Stimulated activated naive CD8-positive, alpha-beta T cell treated with anti-CD3 and anti-CD28 coated beads, Interleukin-15, Interleukin-2, amounts not matched to agents 100 ng/mL and 50 ng/mL, for 24 hours (primary cell): Measurements from ENCODE around the gene DPEP3.

Experiments used
- H3K27ac Mint-ChIP-seq: one replicate; pipeline ENCODE4 v1.8.0; 2021; ENCODE audit warnings: mild to moderate bottlenecking, mixed read lengths
- H3K27me3 Mint-ChIP-seq: one replicate; pipeline ENCODE4 v1.8.0; 2021; ENCODE audit warnings: mixed read lengths
- H3K36me3 Mint-ChIP-seq: one replicate; pipeline ENCODE4 v1.8.0; 2021; ENCODE audit warnings: low read depth, mixed read lengths
- H3K4me1 Mint-ChIP-seq: one replicate; pipeline ENCODE4 v1.8.0; 2021; ENCODE audit warnings: low read depth, mixed read lengths
- H3K4me3 Mint-ChIP-seq: one replicate; pipeline ENCODE4 v1.8.0; 2021; ENCODE audit warnings: mild to moderate bottlenecking, mixed read lengths
- H3K9me3 Mint-ChIP-seq: one replicate; pipeline ENCODE4 v1.8.0; 2021; ENCODE audit warnings: mixed read lengths

Gene DPEP3

DNA sequence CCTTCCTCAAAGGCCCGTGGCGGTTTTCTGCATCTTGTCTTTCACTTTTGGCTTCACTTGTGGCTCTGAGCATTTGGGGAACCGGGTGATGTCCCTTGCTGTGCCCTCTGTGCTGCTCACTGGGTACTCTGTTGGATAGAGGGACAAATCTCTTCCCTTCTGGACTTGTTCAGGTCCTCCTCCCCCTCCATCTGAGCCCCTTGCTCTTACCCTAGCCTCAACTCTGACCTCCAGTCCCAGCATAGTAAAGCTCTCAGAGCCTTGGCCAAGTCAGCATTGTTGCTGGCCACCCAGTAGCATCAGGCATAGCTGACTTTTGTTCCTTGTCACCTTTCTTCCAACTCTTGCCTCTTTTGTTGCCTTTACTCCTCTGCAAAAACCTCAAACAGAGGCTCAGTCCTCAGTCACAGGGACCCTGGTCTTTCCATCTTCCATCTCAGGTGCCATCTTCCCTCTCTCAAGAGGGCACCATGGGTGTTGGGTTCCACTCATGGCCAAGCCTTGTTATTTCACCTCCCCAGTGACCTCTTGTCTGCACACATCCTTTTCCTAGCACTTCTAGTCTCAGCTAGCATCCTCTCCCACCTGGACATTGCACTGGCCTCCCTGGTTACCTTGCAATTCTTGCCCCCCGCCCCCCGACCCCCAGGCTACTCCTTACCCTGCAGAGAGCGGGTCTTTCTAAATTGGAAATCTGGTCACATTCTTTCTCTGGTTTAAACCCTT, 43.3 kb downstream of the DPEP3 start:
- no peaks in the 10 kb centered on the region for H3K27me3 Mint-ChIP-seq
- peak overlapping the region; percentile 98 for H3K4me3 Mint-ChIP-seq
- H3K27ac Mint-ChIP-seq, result peak overlapping the region; percentile 100
- H3K36me3 Mint-ChIP-seq, result peaks cover 38% of the 10 kb centered on the region
- H3K4me1 Mint-ChIP-seq, result peaks cover 51% of the 10 kb centered on the region
- no peaks in the 10 kb centered on the region for H3K9me3 Mint-ChIP-seq

DNA sequence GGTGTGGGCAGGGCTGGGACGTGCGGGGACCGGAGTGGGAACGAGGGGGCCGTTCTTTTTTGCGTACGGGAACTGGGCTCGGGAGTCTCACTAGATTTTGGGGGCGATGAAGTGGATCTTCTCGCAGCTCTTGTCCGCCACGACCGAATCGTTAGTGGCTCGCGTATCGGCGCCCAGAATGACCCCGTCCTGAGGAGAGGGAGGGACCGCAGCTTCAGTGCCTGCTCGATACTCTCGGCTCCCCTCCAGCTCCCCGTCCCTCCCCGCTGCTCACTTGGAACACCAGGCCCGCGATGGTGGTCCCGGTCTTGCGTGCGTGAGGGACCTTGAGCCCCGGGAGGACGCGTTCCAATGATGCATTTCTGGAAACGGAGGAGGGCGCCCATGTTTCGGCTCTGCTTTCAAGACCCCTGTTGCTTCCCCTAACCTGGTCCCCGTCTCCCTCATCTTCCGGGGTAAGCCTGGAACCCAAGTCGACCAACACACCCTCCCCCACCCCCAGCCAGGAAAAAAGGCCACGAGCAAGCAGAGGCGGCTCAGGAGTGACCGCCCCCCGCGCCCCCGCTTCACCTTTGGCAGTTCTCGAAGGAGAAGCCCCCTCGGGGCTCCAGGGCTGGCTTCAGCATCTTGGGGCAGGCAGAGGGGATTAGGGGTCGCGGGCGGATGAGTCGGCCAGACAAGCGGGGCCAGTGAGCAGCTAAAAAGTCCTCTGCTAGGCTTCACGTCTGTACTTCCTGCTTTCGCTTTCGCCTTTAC, 44.0 kb downstream of the DPEP3 start, which contains the start of gene PSMB10:
Gene PSMB10 (minus strand): TSS at position 727 of the 756 bp plus-strand sequence. CDS start 101 bp downstream, at position 626.
- Mint-ChIP-seq H3K4me1 (peaks cover 45% of the 10 kb centered on the region), H3K27ac (peak within 1 kb of the TSS; percentile 100), H3K36me3 (peaks cover 38% of the 10 kb centered on the region), H3K27me3 (no peaks in the 10 kb centered on the region), H3K4me3 (peak within 1 kb of the TSS; percentile 98), H3K9me3 (no peaks in the 10 kb centered on the region)

DNA sequence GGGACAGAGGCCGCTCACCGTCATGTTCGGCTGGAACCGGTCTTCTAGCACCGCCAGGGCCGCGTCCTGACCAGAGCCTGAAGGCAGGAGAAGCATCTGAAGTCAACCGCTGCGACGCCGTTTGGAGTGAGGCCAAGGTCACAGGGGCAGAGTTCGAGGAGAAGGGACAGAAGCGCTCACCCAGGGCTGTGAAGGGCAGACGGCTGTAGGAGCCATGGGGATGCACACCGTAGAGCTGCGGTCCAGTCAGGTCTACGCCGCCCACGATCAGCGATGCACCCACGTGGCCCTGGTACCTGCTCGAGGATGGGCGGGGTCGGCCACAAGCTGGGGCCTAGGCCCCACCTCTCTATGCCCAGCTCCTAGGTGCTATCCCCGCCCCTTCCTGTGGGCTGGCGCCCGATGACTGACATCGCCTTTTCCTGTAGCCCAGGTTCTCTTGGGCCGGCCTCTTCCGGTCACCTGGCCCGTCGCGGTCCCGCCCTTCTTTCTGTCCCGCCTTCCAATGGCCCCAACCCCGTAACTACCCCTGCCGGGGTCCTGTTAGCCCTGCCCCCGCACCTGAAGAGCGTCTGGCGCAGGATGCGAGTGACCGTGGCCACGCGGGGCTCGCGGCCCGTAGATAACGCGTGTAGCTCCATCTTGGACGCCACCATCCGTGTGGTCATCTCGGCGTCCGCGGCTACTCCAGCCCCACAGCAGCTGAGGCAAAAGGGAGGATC, 44.7 kb downstream of the DPEP3 start:
- Mint-ChIP-seq H3K4me3 (peak overlapping the region; percentile 98), H3K9me3 (no peaks in the 10 kb centered on the region), H3K36me3 (peaks cover 38% of the 10 kb centered on the region), H3K4me1 (peaks cover 44% of the 10 kb centered on the region), H3K27ac (peak overlapping the region; percentile 100), H3K27me3 (no peaks in the 10 kb centered on the region)

DNA sequence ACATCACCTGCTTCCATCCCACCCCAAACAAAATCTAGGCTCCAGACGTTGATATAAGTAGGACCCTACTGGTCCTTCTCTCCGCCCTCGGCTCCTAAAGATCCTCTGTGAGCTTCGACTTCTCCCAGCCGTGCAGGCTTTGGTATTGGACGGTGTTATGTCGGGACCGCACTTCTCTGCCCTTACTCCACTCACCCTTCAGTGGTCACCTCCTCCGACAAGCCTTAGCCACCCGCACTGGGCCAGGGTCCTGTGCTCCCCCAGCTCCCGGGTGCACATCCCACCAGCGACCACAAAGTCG, 45.2 kb downstream of the DPEP3 start:
- Mint-ChIP-seq H3K9me3 (no peaks in the 10 kb centered on the region), H3K4me3 (peak overlapping the region; percentile 98), H3K4me1 (peaks cover 39% of the 10 kb centered on the region), H3K27me3 (no peaks in the 10 kb centered on the region), H3K27ac (peak overlapping the region; percentile 100), H3K36me3 (peaks cover 41% of the 10 kb centered on the region)

DNA sequence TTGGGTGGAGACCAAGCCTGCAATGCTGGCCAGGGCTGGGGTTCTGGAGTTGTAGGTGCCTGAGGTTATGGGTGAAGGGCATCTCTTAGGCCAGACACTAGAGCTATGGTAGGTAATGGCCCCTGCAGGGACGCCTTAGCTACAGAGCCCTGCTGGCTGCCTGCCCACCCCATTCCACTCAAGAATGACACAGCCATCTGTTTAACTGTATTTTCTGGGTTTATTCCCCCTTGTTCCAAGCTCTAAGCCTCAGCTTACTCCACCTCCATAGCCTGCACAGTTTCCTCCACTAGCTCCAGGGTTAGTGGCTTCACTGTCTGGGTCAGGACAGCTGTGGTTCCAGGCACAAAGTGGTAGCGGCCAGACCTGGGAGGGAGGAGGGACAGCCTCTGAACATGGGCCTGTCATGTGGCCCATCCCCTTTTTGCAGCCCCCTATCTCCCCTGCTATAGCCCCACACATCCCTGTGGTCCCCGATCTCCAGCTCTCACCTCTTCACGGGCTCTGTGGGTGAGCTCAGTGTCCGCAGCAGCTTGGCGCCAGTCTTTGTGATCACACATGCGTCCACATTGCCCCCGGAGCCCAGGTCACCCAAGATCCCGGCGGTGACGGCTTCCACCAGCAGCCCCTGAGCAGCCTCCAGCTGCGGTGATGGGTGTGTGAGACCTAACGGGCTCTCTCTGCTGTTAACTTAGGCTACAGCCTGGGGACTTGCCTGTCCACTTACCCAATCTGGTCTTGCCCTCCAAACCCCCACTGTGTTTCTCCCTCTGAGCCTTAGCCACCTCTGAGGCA, 45.8 kb downstream of the DPEP3 start:
- no peaks in the 10 kb centered on the region for H3K9me3 Mint-ChIP-seq
- peak overlapping the region; percentile 100 for H3K27ac Mint-ChIP-seq
- H3K36me3 Mint-ChIP-seq, result peaks cover 41% of the 10 kb centered on the region
- H3K4me1 Mint-ChIP-seq, result peaks cover 33% of the 10 kb centered on the region
- peak overlapping the region; percentile 98 for H3K4me3 Mint-ChIP-seq
- H3K27me3 Mint-ChIP-seq, result no peaks in the 10 kb centered on the region

DNA sequence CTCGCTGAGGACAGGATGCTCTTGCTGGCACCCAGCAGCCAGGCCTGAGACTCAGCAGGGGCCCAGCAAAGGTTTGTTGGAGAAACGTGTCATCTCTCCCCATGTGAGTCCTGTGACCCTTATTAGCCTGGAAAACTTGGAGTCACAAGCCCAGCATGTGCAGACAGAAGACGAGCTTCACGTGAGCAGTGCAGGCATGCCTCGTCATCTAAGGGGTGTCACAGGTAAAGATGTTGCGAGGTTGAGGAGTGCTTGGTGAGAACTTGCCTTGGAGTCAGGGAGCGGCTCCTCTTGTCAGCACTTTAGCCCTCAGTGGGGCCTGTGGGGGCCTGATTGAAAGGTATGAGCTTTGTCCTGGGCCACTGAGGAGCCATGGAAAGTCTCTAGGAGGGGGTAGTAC, 46.5 kb downstream of the DPEP3 start:
- H3K27ac Mint-ChIP-seq, result peak overlapping the region; percentile 100
- H3K9me3 Mint-ChIP-seq, result no peaks in the 10 kb centered on the region
- peaks cover 41% of the 10 kb centered on the region for H3K36me3 Mint-ChIP-seq
- H3K27me3 Mint-ChIP-seq, result no peaks in the 10 kb centered on the region
- H3K4me3 Mint-ChIP-seq, result peak overlapping the region; percentile 98
- peaks cover 26% of the 10 kb centered on the region for H3K4me1 Mint-ChIP-seq

DNA sequence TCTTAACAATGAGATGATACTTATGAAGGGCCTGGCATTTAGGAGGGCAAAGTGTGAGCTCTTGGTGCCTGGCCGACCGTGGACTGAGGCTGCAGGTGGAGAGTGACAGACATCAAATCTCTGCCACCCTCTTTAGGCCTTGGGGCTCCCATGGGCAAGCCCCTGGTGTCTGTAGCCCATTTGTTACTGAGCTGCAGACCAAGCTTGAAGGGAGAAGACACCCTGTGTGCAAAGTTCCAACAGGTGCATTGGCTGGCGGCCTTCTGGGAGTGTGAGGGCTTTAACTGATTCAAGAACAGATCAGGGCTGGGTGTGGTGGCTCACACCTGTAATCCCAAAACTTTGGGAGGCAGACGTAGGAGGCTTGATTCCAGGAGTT, 47.8 kb downstream of the DPEP3 start:
- Mint-ChIP-seq H3K4me3 (no peak overlapping the region), H3K27me3 (no peaks in the 10 kb centered on the region), H3K4me1 (peaks cover 25% of the 10 kb centered on the region), H3K9me3 (no peaks in the 10 kb centered on the region), H3K27ac (no peak overlapping the region), H3K36me3 (peaks cover 41% of the 10 kb centered on the region)

DNA sequence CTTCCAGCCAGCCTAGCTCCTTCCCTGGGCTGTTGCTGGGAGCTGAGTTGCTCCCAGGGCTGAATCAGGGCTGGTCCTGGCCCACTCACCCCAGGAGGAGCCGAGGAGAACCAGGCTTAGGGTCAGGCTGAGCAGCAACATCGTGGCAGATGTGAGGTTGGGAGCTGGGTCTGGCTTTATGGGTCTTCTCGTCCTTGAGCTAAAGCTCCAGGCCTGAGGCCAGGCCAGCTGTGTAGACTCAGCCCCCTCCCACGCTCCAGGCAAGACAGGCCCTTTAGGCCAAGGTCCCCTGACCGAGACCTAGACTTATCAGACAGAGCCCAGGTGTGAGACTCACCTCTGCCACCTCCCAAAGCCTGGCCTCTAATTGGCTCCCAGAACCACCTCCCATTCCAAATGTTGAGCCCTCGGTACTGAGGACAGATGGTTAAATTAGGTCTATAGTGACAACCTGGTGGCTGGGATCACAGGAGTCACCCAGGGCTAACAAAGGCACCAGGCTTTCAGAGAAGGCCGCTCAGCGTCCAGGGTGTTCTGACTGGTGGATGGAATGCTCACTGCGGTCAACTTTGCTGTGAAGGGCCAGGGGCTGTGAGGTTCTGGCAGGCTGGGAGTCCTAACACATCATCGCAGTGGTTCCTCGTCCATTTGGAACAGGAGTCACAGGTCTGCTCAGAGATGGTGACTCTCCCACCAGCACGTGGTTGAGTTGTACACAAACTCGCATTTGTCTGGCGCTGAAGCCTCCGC, 48.4 kb downstream of the DPEP3 start, which contains the start of gene CTRL:
Gene CTRL (minus strand): TSS at position 151 of the 750 bp plus-strand sequence. CDS start 10 bp downstream, at position 141.
- Mint-ChIP-seq H3K36me3 (peaks cover 41% of the 10 kb centered on the region), H3K27me3 (no peaks in the 10 kb centered on the region), H3K4me1 (peaks cover 20% of the 10 kb centered on the region), H3K9me3 (no peaks in the 10 kb centered on the region), H3K27ac (no peak within 1 kb of the TSS), H3K4me3 (no peak within 1 kb of the TSS)

DNA sequence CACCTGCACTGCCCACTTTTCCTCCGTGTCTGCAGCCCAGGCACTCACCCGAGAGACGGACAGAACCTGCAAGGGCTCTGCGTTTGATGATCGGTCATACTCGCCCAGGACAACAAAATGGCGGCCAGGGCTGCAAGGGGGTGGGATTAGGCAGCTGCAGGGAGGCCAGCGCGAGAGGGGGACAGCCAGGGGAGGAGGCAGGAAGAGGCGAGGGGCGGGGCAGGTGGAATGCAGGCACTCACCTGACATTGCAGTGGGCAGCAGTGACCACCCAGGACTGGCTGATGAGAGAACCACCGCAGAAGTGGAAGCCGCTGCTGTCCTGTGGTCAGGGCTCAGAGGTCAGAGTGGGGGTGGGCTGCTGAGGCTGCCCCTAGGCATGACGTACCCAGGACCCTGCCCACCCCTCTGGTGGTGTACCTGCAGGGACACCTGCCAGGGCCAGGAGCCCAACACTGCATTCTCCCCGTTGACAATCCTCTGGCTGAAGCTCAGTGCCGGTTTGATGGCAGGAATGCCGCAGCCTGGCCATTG, 49.6 kb downstream of the DPEP3 start:
- Mint-ChIP-seq H3K9me3 (no peaks in the 10 kb centered on the region), H3K27me3 (no peaks in the 10 kb centered on the region), H3K36me3 (peaks cover 36% of the 10 kb centered on the region), H3K4me3 (no peak overlapping the region), H3K4me1 (peaks cover 18% of the 10 kb centered on the region), H3K27ac (no peak overlapping the region)

DNA sequence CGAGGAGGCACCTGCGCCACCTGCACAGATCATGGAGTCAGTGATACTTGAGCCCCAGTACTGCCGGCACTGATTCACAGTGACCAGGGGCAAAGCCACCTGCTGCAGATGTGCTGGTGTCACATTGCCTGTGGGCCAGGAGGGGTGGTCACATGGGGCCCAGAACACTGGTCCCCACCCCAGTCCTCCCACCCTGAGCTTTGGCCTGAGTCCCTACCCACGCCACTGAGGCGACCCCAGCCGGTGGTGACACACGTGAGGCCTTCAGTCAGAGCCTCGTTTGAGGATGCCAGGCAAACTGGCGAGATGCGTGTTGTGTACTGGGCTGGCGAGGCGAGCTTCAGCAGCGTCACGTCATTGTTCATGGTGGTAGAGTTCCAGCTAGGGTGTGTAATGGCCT, 50.1 kb downstream of the DPEP3 start:
- Mint-ChIP-seq H3K4me3 (no peak overlapping the region), H3K36me3 (peaks cover 30% of the 10 kb centered on the region), H3K27ac (no peak overlapping the region), H3K4me1 (peaks cover 15% of the 10 kb centered on the region), H3K27me3 (no peaks in the 10 kb centered on the region), H3K9me3 (no peaks in the 10 kb centered on the region)

DNA sequence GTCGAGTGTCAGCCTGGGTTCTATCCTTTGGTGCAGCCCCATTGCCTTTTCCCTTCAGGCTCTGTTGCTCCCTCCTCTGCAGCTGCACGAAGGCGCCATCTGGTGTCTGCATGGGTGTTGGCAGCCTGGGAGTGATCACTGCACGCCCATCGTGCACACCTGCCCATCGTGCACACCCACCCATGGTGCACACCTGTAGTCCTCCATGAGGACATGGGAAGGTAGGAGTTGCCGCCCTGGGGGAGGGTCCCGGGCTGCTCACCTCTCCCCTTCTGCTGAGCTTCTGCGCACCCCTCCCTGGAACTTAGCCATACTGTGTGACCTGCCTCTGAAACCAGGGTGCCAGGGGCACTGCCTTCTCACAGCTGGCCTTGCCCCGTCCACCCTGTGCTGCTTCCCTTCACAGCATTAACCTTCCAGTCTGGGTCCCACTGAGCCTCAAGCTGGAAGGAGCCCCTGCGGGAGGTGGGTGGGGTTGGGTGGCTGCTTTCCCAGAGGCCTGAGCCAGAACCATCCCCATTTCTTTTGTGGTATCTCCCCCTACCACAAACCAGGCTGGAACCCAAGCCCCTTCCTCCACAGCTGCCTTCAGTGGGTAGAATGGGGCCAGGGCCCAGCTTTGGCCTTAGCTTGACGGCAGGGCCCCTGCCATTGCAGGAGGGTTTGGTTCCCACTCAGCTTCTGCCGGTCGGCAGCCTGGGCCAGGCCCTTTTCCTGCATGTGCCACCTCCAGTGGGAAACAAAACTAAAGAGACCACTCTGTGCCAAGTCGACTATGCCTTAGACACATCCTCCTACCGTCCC, 51.5 kb downstream of the DPEP3 start:
- Mint-ChIP-seq H3K27me3 (no peaks in the 10 kb centered on the region), H3K9me3 (no peaks in the 10 kb centered on the region), H3K36me3 (peaks cover 17% of the 10 kb centered on the region), H3K4me3 (no peak overlapping the region), H3K4me1 (peaks cover 3% of the 10 kb centered on the region), H3K27ac (peak overlapping the region; percentile 40)

DNA sequence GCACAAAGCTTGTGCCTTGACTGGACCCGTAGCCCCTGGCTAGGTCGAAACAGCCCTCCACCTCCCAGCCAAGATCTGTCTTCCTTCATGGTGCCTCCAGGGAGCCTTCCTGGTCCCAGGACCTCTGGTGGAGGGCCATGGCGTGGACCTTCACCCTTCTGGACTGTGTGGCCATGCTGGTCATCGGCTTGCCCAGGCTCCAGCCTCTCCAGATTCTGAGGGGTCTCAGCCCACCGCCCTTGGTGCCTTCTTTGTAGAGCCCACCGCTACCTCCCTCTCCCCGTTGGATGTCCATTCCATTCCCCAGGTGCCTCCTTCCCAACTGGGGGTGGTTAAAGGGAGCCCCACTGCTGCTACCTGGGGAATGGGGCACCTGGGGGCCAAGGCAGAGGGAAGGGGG, 52.2 kb downstream of the DPEP3 start:
- Mint-ChIP-seq H3K4me3 (no peak overlapping the region), H3K27ac (no peak overlapping the region), H3K9me3 (no peaks in the 10 kb centered on the region), H3K36me3 (peaks cover 12% of the 10 kb centered on the region), H3K27me3 (no peaks in the 10 kb centered on the region), H3K4me1 (no peaks in the 10 kb centered on the region)
